ENCODE measurements around the gene CCM2L. TPM values are rescaled to one million over a fixed set of nuclear protein-coding genes. Genes with fewer than 3 reads are reported as not detected.

CCM2L gene
- total and polyA plus RNA-seq, 4 donors, result 6.6 to 12.8 (median 11.7) TPM

- Histone ChIP-seq H3K4me1 (ENCODE audit: control insufficient read depth in 5 of 5, insufficient read depth in 5 of 5, low read length in 5 of 5) (peaks cover 0 to 2% (median 0%) of the 10 kb centered on the region in 5 donors), H3K27ac (ENCODE audit: low read depth in 1 of 2, low read length in 1 of 2) (no peak overlapping the region), H3K4me3 (no peak overlapping the region), H3K9me3 (ENCODE audit: control insufficient read depth in 4 of 4, insufficient read depth in 3 of 4, low read length in 3 of 4) (no peaks in the 10 kb centered on the region), H3K36me3 (ENCODE audit: control insufficient read depth in 4 of 4, insufficient read depth in 4 of 4, low read length in 4 of 4) (peaks cover 0 to 3% (median 0%) of the 10 kb centered on the region in 4 donors), H3K9ac (ENCODE audit: insufficient read depth in 1 of 2, low read length in 2 of 2) (no peak overlapping the region), H3K27me3 (ENCODE audit: control insufficient read depth in 3 of 3, insufficient read depth in 3 of 3, low read length in 2 of 3) (no peaks in the 10 kb centered on the region)
- WGBS, 2 donors, result 60 to 73% methylated on average over 8 of the region's 8 CpGs
- no peak for DNase-seq
- no peak for ATAC-seq (ENCODE audit: insufficient read depth, low FRiP score)
- TF ChIP-seq CTCF (IDR thresholded peaks at IDR 0.05; ENCODE audit: control extremely low read depth, extremely low read depth), result no peak
Measured at GRCh38 chr20:32079655-32080109, 69.4 kb downstream of the CCM2L start.

- no peak overlapping the region for H3K4me3 ChIP-seq
- H3K27me3 ChIP-seq (ENCODE audit: control insufficient read depth in 3 of 3, insufficient read depth in 3 of 3, low read length in 2 of 3), result no peaks in the 10 kb centered on the region
- 59 to 61% methylated on average over 3 of the region's 3 CpGs for WGBS, 2 donors
- no peak overlapping the region for H3K9ac ChIP-seq (ENCODE audit: insufficient read depth in 1 of 2, low read length in 2 of 2)
- H3K36me3 ChIP-seq (ENCODE audit: control insufficient read depth in 4 of 4, insufficient read depth in 4 of 4, low read length in 4 of 4), result peaks cover 0 to 3% (median 0%) of the 10 kb centered on the region in 4 donors
- TF ChIP-seq CTCF (IDR thresholded peaks at IDR 0.05; ENCODE audit: control extremely low read depth, extremely low read depth), result no peak
- peaks cover 0 to 2% (median 0%) of the 10 kb centered on the region in 5 donors for H3K4me1 ChIP-seq (ENCODE audit: control insufficient read depth in 5 of 5, insufficient read depth in 5 of 5, low read length in 5 of 5)
- DNase-seq (no peak), ATAC-seq (ENCODE audit: insufficient read depth, low FRiP score) (no peak)
- H3K9me3 ChIP-seq (ENCODE audit: control insufficient read depth in 4 of 4, insufficient read depth in 3 of 4, low read length in 3 of 4), result no peaks in the 10 kb centered on the region
- H3K27ac ChIP-seq (ENCODE audit: low read depth in 1 of 2, low read length in 1 of 2), result no peak overlapping the region
Measured at GRCh38 chr20:32080783-32081182, 70.5 kb downstream of the CCM2L start.

Small RNA genes within 50 kb of the gene (small RNA-seq; reads per million reads assigned to genes)
- gene RNA5SP481 (ENCODE audit: low replicate concordance) (not detected), gene RNA5SP482 (ENCODE audit: low replicate concordance) (not detected)

Other genes starting within 250 kb of the CCM2L start
- under 1 TPM in 1 of 2 donors, not detected in 1; 0.28 TPM for gene MYLK2, start 191.1 kb upstream of the CCM2L start, total RNA-seq
- under 1 TPM; 0.06 to 0.26 TPM for gene MYLK2, start 191.1 kb upstream of the CCM2L start, polyA plus RNA-seq
- gene FOXS1, start 164.8 kb upstream of the CCM2L start, total RNA-seq, result 1 to 10 TPM; 2.3 to 2.7 TPM
- 1 to 10 TPM; 1.4 to 3.2 TPM for gene FOXS1, start 164.8 kb upstream of the CCM2L start, polyA plus RNA-seq
- gene DUSP15, start 139.9 kb upstream of the CCM2L start, total RNA-seq, result 1 to 10 TPM; 4.1 to 4.7 TPM
- gene DUSP15, start 139.9 kb upstream of the CCM2L start, polyA plus RNA-seq, result 1 to 10 TPM; 1.6 to 1.7 TPM
- 1 to 10 TPM; 7.1 to 8.9 TPM for gene TTLL9, start 139.8 kb upstream of the CCM2L start, total RNA-seq
- 1 to 10 TPM; 1.9 to 2.5 TPM for gene TTLL9, start 139.8 kb upstream of the CCM2L start, polyA plus RNA-seq
- gene PDRG1, start 58.4 kb upstream of the CCM2L start, total RNA-seq, result 10 to 100 TPM in 1 of 2 donors, 1 to 10 TPM in 1; 6.3 to 10.7 TPM
- gene PDRG1, start 58.4 kb upstream of the CCM2L start, polyA plus RNA-seq, result 10 to 100 TPM; 12.3 to 13.0 TPM
- gene XKR7, start 42.3 kb upstream of the CCM2L start, total RNA-seq, result under 1 TPM; 0.03 to 0.12 TPM
- under 1 TPM; 0.02 to 0.08 TPM for gene XKR7, start 42.3 kb upstream of the CCM2L start, polyA plus RNA-seq
- gene HCK, start 41.8 kb downstream of the CCM2L start, total RNA-seq, result 10 to 100 TPM; 28.1 to 94.3 TPM
- gene HCK, start 41.8 kb downstream of the CCM2L start, polyA plus RNA-seq, result 100 to 1,000 TPM in 1 of 2 donors, 10 to 100 TPM in 1; 18.5 to 304 TPM
- gene TM9SF4, start 99.3 kb downstream of the CCM2L start, total RNA-seq, result 10 to 100 TPM; 35.8 to 46.6 TPM
- gene TM9SF4, start 99.3 kb downstream of the CCM2L start, polyA plus RNA-seq, result 10 to 100 TPM; 18.4 to 41.2 TPM
- gene PLAGL2, start 197.3 kb downstream of the CCM2L start, total RNA-seq, result 10 to 100 TPM; 14.5 to 15.8 TPM
- 10 to 100 TPM in 1 of 2 donors, 1 to 10 TPM in 1; 4.6 to 11.4 TPM for gene PLAGL2, start 197.3 kb downstream of the CCM2L start, polyA plus RNA-seq
- gene POFUT1, start 197.4 kb downstream of the CCM2L start, total RNA-seq, result 10 to 100 TPM; 23.1 to 37.1 TPM
- 10 to 100 TPM in 1 of 2 donors, 1 to 10 TPM in 1; 9.0 to 20.3 TPM for gene POFUT1, start 197.4 kb downstream of the CCM2L start, polyA plus RNA-seq